ENCODE data around the gene GALNT18.

Gene GALNT18

DNA sequence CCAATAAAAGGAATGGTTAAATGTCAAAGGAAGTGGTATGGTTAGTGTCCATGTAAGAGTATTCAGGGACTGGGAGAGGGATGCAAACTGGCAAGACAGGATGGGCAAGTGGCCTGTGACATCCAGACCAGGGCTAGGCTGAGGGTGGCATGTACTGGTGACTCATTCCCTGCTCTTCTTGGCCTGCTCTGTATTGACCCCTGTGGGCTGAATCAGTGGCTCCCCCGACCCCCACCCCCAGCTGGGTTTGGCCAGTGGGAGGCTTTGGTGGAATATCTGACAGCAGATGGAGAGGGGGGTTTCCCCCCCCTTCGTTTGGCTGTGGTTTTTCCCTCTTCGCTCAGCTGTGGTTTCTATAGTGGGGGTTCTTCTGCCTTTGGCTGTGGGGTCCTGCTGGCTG is 356.5 kb downstream of the GALNT18 start:
- ChIA-PET CTCF (interaction anchor here (0.6 to 1.0 kb wide), 6 partner anchors 23 to 1457 kb away, joined by 3 read pairs; no protein-coding TSS in a partner anchor), POLR2A (interaction anchor here (0.6 kb wide), 1 partner anchor 472 kb away, joined by 3 read pairs; no protein-coding TSS in a partner anchor)
- Histone ChIP-seq H3K27ac (ENCODE audit: extremely low read depth, low read depth, low read length) (no peak overlapping the region), H3K36me3 (ENCODE audit: control insufficient read depth in 2 of 2, insufficient read depth in 1 of 2, low read length in 2 of 2) (no peaks in the 10 kb centered on the region), H3K4me3 (ENCODE audit: low read depth, low read length) (no peak overlapping the region), H3K4me1 (ENCODE audit: control insufficient read depth, insufficient read depth, low read length) (no peaks in the 10 kb centered on the region), H3K9me3 (ENCODE audit: control insufficient read depth, insufficient read depth, low read depth, low read length) (no peaks in the 10 kb centered on the region)
- TF ChIP-seq ZNF549 (tag by site-specific recombination; IDR thresholded peaks at IDR 0.05) (no peak), GLI4 (tag by site-specific recombination; IDR thresholded peaks at IDR 0.05) (no peak), ZSCAN16 (tag by site-specific recombination; IDR thresholded peaks at IDR 0.05) (no peak), ZNF398 (tag by site-specific recombination; IDR thresholded peaks at IDR 0.05) (no peak), ZNF830 (tag by site-specific recombination; IDR thresholded peaks at IDR 0.05; ENCODE audit: low read depth) (no peak), HOXD13 (CRISPR knock-in tag; IDR thresholded peaks at IDR 0.05; ENCODE audit: borderline replicate concordance) (no peak), ZNF776 (tag by site-specific recombination; IDR thresholded peaks at IDR 0.05; ENCODE audit: borderline replicate concordance) (no peak), ZNF391 (tag by site-specific recombination; IDR thresholded peaks at IDR 0.05; ENCODE audit: borderline replicate concordance, low read depth) (no peak), HIC1 (tag by site-specific recombination; IDR thresholded peaks at IDR 0.05) (no peak), ZNF175 (tag by site-specific recombination; IDR thresholded peaks at IDR 0.05) (no peak), ZNF645 (tag by site-specific recombination; IDR thresholded peaks at IDR 0.05) (no peak), ZNF202 (tag by site-specific recombination; IDR thresholded peaks at IDR 0.05; ENCODE audit: borderline replicate concordance) (no peak), SALL2 (tag by site-specific recombination; IDR thresholded peaks at IDR 0.05; ENCODE audit: borderline replicate concordance) (no peak), ZNF112 (tag by site-specific recombination; IDR thresholded peaks at IDR 0.05) (no peak), ZSCAN30 (tag by site-specific recombination; IDR thresholded peaks at IDR 0.05) (no peak), ZNF473 (tag by site-specific recombination; IDR thresholded peaks at IDR 0.05) (no peak), KLF10 (tag by site-specific recombination; IDR thresholded peaks at IDR 0.05) (no peak), ZSCAN5A (tag by site-specific recombination; IDR thresholded peaks at IDR 0.05) (no peak)
- TF ChIP-seq, protein P1, sequence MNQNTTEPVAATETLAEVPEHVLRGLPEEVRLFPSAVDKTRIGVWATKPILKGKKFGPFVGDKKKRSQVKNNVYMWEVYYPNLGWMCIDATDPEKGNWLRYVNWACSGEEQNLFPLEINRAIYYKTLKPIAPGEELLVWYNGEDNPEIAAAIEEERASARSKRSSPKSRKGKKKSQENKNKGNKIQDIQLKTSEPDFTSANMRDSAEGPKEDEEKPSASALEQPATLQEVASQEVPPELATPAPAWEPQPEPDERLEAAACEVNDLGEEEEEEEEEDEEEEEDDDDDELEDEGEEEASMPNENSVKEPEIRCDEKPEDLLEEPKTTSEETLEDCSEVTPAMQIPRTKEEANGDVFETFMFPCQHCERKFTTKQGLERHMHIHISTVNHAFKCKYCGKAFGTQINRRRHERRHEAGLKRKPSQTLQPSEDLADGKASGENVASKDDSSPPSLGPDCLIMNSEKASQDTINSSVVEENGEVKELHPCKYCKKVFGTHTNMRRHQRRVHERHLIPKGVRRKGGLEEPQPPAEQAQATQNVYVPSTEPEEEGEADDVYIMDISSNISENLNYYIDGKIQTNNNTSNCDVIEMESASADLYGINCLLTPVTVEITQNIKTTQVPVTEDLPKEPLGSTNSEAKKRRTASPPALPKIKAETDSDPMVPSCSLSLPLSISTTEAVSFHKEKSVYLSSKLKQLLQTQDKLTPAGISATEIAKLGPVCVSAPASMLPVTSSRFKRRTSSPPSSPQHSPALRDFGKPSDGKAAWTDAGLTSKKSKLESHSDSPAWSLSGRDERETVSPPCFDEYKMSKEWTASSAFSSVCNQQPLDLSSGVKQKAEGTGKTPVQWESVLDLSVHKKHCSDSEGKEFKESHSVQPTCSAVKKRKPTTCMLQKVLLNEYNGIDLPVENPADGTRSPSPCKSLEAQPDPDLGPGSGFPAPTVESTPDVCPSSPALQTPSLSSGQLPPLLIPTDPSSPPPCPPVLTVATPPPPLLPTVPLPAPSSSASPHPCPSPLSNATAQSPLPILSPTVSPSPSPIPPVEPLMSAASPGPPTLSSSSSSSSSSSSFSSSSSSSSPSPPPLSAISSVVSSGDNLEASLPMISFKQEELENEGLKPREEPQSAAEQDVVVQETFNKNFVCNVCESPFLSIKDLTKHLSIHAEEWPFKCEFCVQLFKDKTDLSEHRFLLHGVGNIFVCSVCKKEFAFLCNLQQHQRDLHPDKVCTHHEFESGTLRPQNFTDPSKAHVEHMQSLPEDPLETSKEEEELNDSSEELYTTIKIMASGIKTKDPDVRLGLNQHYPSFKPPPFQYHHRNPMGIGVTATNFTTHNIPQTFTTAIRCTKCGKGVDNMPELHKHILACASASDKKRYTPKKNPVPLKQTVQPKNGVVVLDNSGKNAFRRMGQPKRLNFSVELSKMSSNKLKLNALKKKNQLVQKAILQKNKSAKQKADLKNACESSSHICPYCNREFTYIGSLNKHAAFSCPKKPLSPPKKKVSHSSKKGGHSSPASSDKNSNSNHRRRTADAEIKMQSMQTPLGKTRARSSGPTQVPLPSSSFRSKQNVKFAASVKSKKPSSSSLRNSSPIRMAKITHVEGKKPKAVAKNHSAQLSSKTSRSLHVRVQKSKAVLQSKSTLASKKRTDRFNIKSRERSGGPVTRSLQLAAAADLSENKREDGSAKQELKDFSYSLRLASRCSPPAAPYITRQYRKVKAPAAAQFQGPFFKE (tag by site-specific recombination; IDR thresholded peaks at IDR 0.05; ENCODE audit: borderline replicate concordance) = no peak
- TF ChIP-seq, protein P2, sequence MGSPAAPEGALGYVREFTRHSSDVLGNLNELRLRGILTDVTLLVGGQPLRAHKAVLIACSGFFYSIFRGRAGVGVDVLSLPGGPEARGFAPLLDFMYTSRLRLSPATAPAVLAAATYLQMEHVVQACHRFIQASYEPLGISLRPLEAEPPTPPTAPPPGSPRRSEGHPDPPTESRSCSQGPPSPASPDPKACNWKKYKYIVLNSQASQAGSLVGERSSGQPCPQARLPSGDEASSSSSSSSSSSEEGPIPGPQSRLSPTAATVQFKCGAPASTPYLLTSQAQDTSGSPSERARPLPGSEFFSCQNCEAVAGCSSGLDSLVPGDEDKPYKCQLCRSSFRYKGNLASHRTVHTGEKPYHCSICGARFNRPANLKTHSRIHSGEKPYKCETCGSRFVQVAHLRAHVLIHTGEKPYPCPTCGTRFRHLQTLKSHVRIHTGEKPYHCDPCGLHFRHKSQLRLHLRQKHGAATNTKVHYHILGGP (tag by site-specific recombination; IDR thresholded peaks at IDR 0.05) = no peak
